Activated T-cell treated with anti-CD3 and anti-CD28 coated beads, Interleukin-2, amount 50 U/mL, for 1 hour (primary cell): ENCODE measurements around the gene ZBTB20.

Source experiments
- DNase-seq: peaks from one replicate; pipeline ENCODE4 v3.0.0-alpha.2; 2020

The ZBTB20 gene

GRCh38 chr3:114866430-114866829, 280.7 kb downstream of the ZBTB20 start:
- DNase-seq: no peak

DNA sequence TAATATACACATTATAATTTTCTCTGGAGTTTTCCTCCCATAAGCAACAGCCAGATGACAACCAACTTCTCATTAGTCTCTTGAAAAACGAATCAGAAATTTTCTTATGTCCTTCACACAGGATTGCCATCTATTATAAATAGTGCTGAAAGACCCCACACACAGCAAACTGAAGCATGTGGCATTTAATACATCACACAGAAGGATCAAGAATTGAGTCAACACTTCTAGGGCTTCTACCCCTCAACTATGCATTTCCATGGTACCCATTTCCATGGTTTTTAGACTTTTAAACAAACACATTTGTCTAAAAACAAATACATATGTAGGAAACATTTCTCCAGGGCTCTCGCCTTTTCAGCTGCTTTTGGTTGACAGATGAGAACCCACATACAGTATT, 282.1 kb downstream of the ZBTB20 start:
- DNase-seq: no peak

DNA sequence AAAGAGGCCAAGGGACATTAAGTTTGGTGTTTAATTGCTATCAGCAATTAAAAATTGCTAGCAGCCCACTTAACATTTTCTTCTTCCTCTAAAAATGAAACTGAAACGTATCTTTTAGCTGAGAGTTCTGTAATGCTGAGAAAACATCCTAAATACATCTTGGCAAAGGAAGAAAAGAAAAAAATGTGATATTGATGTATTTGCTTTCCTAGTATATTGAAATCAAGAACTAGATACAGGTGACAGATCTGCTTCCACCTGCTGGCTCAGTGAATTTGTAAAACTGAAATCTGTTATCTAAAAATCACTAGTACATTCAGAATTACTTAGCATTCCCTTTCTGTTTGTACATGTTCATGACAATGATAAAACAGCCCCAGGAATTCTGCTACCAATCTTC, 283.2 kb downstream of the ZBTB20 start:
- no peak for DNase-seq

- no peak for DNase-seq
These were observed 285.4 kb downstream of the ZBTB20 start for GRCh38 chr3:114861666-114862065.

GRCh38 chr3:114860531-114860930, 286.6 kb downstream of the ZBTB20 start:
- DNase-seq: no peak

DNA sequence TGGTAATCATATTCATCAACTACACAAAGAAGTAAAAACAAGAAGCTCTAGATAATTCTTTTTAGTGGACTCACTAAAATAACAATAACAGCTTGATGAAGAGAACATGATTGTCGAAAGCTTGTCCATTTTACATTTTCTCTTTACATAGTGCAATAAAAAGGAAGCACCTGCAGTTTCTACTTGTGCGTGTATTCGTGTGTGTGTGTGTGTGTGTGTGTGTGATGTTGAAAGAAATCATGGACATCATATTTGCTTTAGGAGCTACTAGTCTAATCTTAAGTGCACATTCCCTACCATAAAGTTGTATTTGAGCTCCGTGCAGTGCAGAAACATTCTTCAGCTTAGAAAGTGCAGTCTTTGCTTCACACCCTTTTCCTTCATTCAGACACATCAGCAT, 288.8 kb downstream of the ZBTB20 start:
- DNase-seq: no peak

GRCh38 chr3:114857299-114857701, 289.8 kb downstream of the ZBTB20 start:
- no peak for DNase-seq

DNA sequence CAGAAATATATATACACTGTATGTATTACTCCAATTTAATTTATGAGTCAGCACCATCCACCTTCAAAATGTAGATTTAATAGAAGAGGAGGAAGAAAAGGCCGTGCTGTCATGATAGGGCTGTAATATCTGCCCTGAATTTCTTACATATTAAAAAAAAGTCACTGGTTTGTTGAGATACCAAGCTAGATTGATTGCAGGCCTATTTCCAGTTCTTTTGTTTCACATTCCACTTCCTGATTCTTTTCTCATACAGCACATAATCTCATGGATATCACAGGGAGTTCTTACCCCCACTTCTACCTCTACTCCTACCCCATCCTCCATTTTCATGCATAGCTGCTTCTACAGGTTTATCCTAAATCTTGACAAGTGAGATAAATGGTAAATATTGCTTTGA, 290.3 kb downstream of the ZBTB20 start:
- no peak for DNase-seq

GRCh38 chr3:114855839-114856238, 291.2 kb downstream of the ZBTB20 start:
- DNase-seq: no peak

GRCh38 chr3:114852966-114853365, 294.1 kb downstream of the ZBTB20 start:
- DNase-seq: no peak

DNA sequence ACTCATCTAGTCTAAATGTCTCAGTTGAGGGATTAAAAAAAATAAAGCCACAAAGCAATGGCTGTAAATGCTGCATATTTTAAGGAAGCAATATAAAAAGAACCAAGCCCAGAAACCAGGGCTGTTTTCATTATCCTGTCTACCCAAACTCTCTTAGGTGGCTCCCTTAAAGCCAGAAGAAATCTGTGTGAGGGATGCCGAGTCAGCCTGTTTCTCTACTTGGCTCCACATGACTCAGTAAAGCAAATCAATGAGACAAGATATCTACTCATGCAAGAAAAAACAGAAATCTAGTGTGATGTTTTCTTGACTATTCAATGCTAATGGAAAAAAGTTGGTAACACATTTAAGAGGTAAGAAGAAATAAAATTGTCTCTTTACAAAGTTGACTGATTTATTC, 296.2 kb downstream of the ZBTB20 start:
- DNase-seq: no peak

DNA sequence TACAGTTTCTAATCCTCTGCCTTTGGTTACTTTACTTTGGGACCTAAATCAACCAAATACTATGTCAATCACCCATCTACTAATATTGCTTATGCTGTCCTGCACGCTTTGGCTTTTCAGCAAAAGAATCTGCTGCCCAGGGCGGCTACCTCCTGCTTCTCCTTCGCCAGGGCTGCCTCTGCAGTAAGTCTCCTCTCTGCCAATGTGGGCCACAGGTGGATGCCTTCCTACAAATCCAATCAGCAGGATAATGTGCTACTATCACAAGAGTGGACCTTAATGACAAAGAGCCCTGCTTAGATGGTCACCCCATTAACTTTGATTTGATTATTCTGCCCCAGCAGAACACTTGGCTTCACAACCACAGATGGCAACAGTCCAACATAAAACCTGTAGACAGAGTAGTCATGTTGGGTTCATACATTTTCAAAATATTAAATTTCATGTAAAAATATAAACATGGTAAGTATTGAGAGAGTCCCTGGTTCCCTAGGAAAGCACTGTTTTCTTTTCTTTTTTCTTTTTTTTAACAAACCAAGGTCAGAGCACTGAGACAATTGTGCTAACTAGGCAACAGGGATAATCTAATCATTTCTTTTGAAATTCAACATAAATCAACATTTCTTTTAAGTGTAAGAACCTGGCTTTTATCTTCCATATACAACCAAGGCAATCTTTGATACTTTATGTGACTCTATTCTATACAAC, 298.3 kb downstream of the ZBTB20 start:
- DNase-seq: no peak

- DNase-seq: no peak
These were observed 299.0 kb downstream of the ZBTB20 start for GRCh38 chr3:114848082-114848481.

DNA sequence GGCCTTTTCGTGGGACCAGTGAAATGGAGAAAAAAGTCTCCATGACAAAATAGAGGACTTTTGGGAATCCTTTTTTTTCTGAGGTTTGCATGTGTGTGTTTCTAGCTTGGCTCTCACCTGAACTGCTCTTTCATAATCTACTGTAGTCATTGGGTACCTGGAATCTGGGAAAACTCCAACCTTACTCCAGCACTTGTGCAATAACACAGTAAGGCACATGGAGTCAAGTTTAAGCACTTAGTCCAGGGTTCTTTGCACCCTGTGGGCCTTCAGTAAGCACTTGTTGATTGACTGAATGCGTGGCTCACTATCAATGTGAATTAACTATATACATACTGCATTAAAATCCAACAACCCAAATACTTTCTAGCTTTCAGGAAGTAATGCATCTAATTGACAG, 299.5 kb downstream of the ZBTB20 start:
- DNase-seq: no peak

DNA sequence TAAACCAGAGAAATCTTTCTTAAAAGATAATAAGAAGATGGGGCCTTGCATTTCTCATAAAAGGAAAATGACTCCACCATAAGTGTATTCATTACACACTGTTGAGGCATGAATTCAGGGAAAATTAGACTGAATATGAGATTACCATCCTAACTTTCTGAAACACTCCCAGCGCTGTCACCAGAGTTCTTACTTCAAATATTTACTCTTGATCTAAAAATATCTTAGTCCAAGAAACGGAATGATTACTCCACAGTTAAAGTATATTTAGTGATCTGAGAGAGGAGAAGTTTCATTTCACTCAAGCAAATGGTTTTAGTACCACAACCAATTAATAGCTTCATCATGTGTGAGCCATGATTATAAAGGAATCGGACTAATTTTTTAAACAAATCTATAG, 300.3 kb downstream of the ZBTB20 start:
- no peak for DNase-seq

DNA sequence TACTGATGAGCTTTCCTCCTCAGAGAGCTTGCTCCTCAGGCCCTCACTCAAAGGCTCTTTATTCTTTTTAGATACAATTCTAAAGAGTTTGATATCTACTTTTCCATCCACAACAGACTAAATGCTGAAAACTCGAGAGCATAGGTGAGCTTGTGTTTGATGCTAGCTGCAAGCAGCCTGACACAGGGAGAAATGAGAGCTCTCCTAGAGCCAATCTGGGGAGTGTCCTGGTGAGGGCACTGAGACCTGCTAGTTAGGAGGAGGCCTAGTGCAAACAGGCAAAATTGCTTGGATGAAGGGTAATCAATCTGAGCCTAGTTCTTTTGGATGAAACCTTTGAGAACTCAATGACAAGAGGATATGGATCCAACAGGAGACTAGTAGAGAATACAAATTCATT, 300.8 kb downstream of the ZBTB20 start:
- DNase-seq: no peak

DNA sequence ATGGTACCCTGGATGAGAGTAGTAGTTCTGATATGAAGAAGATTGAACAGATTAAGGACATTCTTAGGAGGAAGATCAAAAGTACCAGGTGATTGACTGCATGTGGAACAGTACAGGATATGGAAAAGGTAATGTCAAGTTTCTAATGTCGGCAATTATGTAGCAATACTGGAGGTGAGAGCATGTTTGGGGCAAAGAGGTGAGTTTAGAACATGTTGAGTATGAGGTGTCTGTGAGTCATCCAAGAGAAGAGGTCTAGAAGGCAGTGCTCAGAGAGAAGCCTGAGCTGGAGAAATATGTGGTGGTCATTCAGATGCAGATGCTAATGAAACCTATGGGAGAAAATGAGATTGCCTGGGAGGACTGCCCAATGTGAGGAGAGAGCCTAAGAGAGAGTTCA, 305.6 kb downstream of the ZBTB20 start:
- DNase-seq: no peak

DNA sequence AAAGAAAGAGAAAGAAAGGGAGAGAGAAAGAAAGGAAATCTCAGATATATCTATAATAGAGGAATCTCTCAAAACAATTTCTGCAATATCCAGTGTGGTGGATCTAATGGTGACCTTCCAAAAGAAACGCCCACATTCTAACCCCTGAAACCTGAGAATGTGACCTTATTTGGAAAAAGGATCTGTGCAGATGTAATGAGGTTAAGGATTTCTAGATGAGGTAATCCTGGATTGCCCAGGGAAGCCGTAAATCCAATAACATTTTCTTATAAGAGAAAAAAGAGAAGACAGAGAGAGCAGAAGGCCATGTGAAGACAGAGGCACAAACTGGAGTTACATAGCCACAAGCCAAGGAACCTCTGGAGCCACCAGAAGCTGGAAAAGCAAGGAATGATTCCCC, 307.6 kb downstream of the ZBTB20 start:
- DNase-seq: no peak

- no peak for DNase-seq
These were observed 309.1 kb downstream of the ZBTB20 start for GRCh38 chr3:114838025-114838424.

DNA sequence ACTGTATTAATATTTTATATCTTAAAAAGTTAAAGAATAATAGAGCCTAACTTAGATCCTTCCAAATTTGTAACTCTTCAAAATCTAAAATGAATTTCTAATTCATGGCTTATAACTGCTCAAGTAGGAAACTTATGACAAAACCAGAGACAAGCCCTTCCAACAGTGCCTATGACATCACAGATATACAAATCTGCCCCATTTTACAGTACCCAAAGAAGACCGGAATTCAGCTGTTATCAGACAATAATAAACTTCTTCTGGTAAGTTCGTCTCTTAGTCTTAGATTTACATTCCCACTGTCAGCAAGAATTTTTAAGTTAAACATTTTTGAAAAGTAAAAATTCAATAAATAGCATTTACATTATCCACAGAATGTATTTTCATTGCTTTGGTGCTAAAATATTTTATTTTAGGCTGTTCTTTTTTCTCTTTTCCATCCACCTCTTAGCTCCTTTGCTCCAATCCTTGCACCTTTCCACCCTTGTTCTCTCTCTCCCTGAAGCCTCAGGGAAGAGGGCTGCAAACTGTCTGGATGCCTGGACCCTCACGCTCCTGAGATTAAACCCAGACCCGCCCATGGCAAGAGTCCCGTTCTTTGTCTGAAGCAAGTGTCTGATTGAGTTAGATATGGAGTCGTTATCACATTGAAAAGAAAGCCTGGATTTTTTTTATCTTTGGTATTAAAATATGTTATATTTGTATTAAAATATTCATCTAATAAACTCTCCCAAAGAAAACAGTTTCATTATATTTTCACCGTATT, 312.7 kb downstream of the ZBTB20 start:
- no peak for DNase-seq

- no peak for DNase-seq
These were observed 315.2 kb downstream of the ZBTB20 start for GRCh38 chr3:114831861-114832260.

DNA sequence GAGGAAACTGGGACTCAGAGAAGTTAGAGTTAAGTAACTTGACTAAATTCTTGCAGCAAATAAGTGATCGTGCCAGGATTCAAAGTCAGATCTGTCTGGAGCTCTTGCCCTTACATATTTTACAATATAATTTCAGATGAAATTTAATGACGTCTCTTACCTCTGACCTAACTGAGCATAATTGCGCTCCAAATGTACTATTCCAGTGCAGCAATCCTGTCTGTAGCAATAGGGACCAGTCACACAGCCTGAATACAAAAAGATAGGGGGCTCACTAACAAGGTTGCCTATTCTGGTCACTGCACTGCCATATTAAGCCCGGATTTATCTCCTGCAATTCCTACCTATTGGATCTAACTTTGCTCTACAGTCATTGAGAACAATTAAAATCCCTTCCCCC, 316.4 kb downstream of the ZBTB20 start:
- no peak for DNase-seq

- no peak for DNase-seq
These were observed 317.3 kb downstream of the ZBTB20 start for GRCh38 chr3:114829783-114830182.

DNA sequence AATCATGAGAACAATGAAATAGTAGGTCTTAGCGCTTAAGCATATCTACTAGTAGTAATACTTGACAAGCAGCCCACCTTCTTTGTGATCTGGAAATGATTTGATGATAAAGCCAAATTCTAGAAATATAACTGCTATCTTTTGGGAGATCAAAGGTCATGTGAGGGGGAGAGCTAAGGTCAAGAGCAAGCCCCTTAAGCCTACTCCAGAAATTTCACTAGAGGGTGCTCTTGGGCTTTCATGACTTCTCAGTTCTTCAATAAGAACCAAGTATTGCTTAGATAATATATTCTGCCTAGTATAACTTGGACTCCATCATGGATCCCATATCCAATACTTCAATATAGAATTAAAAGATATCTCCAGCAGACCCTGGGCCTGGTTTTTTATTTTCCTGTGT, 319.6 kb downstream of the ZBTB20 start:
- DNase-seq: no peak

DNA sequence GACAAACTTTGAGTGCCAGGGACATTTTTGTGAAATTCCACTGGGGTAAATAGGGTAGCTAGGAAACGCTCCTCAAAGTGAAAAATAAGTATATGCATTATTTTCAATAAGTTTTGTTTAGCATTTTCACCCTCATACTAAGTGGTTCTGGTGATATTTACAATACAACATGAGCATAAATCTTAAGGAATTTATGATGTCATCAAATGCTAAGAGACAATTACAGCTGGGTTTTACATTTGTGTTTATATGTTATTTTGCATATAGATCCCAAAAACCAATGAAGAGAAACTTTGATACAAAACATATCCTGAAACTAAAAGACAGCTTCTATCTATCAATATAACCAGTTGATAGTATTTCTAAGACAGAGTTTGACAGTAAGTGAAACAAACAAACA, 323.1 kb downstream of the ZBTB20 start:
- DNase-seq: no peak
